Natural killer cell (primary cell): ENCODE results near the gene CAPG. TPM values are rescaled to one million over a fixed set of nuclear protein-coding genes. Genes with fewer than 3 reads are reported as not detected.

Source experiments
- ATAC-seq, 3 donors: fragments of 150-1000 bp in 2 of 3; fragments of 200-7000 bp in 1 of 3; cut with Tn5 transposase; 1 replicate in 1 of 3; 2 replicates in 2 of 3; pipeline ENCODE4 v1.10.0; 2021; ENCODE audit warnings: mild to moderate bottlenecking in 2 of 3, moderate library complexity in 2 of 3
- DNase-seq, 2 donors: peaks; one replicate each; pipeline versions ENCODE4 v3.0.0 to v3.0.0-alpha.2; 2013 to 2021; ENCODE audit warnings: mixed read lengths in 1 of 2
- H3K27ac ChIP-seq: one replicate; pipeline ENCODE4 v1.5.1; 2013; ENCODE audit warnings: mild to moderate bottlenecking, low read length
- H3K27me3 ChIP-seq: one replicate; pipeline ENCODE4 v1.6.1; 2013; ENCODE audit warnings: low read length; ENCODE audit not compliant: control insufficient read depth, insufficient read depth
- H3K36me3 ChIP-seq: one replicate; pipeline ENCODE4 v1.6.1; 2013; ENCODE audit warnings: low read length; ENCODE audit not compliant: control insufficient read depth, insufficient read depth
- H3K4me1 ChIP-seq: one replicate; pipeline ENCODE4 v1.6.1; 2013; ENCODE audit warnings: low read length; ENCODE audit not compliant: control insufficient read depth, insufficient read depth
- H3K4me3 ChIP-seq: one replicate; pipeline ENCODE4 v1.5.1; 2013; ENCODE audit warnings: low read length
- H3K9me3 ChIP-seq: one replicate; pipeline ENCODE4 v1.6.1; 2013; ENCODE audit warnings: low read length; ENCODE audit not compliant: control insufficient read depth, insufficient read depth
- H3K27ac Mint-ChIP-seq, 2 donors: one replicate each; pipeline ENCODE4 v1.8.0; 2022; ENCODE audit warnings: mild to moderate bottlenecking in 2 of 2, mixed read lengths in 2 of 2, moderate library complexity in 1 of 2
- H3K27me3 Mint-ChIP-seq, 2 donors: one replicate each; pipeline ENCODE4 v1.8.0; 2022; ENCODE audit warnings: low read depth in 2 of 2, mixed read lengths in 2 of 2
- H3K36me3 Mint-ChIP-seq: one replicate; pipeline ENCODE4 v1.8.0; 2022; ENCODE audit warnings: mixed read lengths
- H3K4me1 Mint-ChIP-seq, 2 donors: one replicate each; pipeline ENCODE4 v1.8.0; 2022; ENCODE audit warnings: mixed read lengths in 2 of 2
- H3K4me3 Mint-ChIP-seq: one replicate; pipeline ENCODE4 v1.8.0; 2022; ENCODE audit warnings: mild to moderate bottlenecking, moderate library complexity, mixed read lengths
- H3K9me3 Mint-ChIP-seq, 2 donors: one replicate each; pipeline ENCODE4 v1.8.0; 2022; ENCODE audit warnings: mixed read lengths in 2 of 2
- CTCF ChIP-seq: fragments of 200-600 bp; IDR thresholded peaks from one replicate; pipeline ENCODE4 v1.8.0; 2022; ENCODE audit warnings: antibody characterized with exemption
- WGBS: methylation state at CpG from one replicate; pipeline ENCODE4 v1.1.7; 2013; ENCODE audit warnings: missing lambda C conversion rate; ENCODE audit not compliant: insufficient coverage; 5-methylcytosine and 5-hydroxymethylcytosine counted together
- intact Hi-C: fragments of 100-400 bp; cut with micrococcal nuclease; formaldehyde crosslinking; loops from one replicate; pipeline ENCODE4 v1.14.2; 2022
- total RNA-seq, 4 donors: library from RNA; stranded (reverse); fragments of 120-200 nt in 1 of 4; gene quantifications; one replicate each; pipeline versions ENCODE4 v1.2.3 to v1.2.4, GENCODE V29; 2013 to 2022

CAPG gene
- total RNA-seq, 3 donors from 2014 or later (not counting 1 experiment from before 2014, with no cell fraction given), result 10.6 to 50.3 (median 19.3) TPM

DNA sequence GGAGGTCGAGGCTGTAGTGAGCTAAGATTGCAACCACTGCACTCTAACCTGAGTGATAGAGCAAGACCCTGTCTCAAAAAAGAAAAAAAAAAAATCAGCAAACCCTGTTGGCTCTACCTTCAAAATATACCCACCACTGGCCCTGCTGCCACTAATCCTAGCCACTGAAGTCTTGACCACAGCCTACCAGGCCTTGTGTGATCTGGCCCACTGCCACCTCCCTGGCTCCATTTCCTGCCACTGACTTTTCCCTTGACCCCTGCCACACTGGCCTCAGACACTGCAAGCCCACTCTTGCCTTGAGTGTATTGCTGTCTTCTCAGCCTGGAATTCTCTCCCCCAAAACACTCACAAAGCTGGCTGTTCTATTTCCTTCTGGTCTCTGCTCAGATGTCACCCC is 42.1 kb upstream of the CAPG start:
- Histone ChIP-seq H3K27me3 (no peaks in the 10 kb centered on the region), H3K4me3 (no peak overlapping the region), H3K9me3 (no peaks in the 10 kb centered on the region), H3K27ac (no peak overlapping the region), H3K36me3 (no peaks in the 10 kb centered on the region), H3K4me1 (no peaks in the 10 kb centered on the region)
- no peak for TF ChIP-seq CTCF
- WGBS, result 83% methylated on average over 1 of the region's 1 CpG
- H3K4me1 Mint-ChIP-seq, result no peaks in the 10 kb centered on the region
- no peaks in the 10 kb centered on the region for H3K9me3 Mint-ChIP-seq
- intact Hi-C loops, result no loop called here
- DNase-seq (no peak), ATAC-seq (no peak)
- H3K27ac Mint-ChIP-seq, result no peak overlapping the region
- no peaks in the 10 kb centered on the region for H3K36me3 Mint-ChIP-seq
- H3K4me3 Mint-ChIP-seq, result no peak overlapping the region
- H3K27me3 Mint-ChIP-seq, result peaks cover 0 to 5% of the 10 kb centered on the region in 2 donors

- TF ChIP-seq CTCF, result no peak
- no peak for DNase-seq
- no peak overlapping the region for H3K27ac Mint-ChIP-seq
- no peaks in the 10 kb centered on the region for H3K27me3 ChIP-seq
- H3K4me1 Mint-ChIP-seq, result no peaks in the 10 kb centered on the region
- no peaks in the 10 kb centered on the region for H3K27me3 Mint-ChIP-seq
- no peaks in the 10 kb centered on the region for H3K4me1 ChIP-seq
- H3K9me3 ChIP-seq, result no peaks in the 10 kb centered on the region
- H3K36me3 ChIP-seq, result no peaks in the 10 kb centered on the region
- intact Hi-C loops, result no loop called here
- H3K9me3 Mint-ChIP-seq, result no peaks in the 10 kb centered on the region
- H3K36me3 Mint-ChIP-seq, result no peaks in the 10 kb centered on the region
- 83% methylated on average over 7 of the region's 7 CpGs for WGBS
- no peak overlapping the region for H3K4me3 ChIP-seq
- H3K4me3 Mint-ChIP-seq, result no peak overlapping the region
- H3K27ac ChIP-seq, result no peak overlapping the region
- no peak for ATAC-seq
Measured at GRCh38 chr2:85449214-85449588, 39.0 kb upstream of the CAPG start.

- Histone ChIP-seq H3K4me3 (no peak overlapping the region), H3K27me3 (no peaks in the 10 kb centered on the region), H3K4me1 (no peaks in the 10 kb centered on the region), H3K27ac (no peak overlapping the region), H3K36me3 (no peaks in the 10 kb centered on the region), H3K9me3 (no peaks in the 10 kb centered on the region)
- intact Hi-C loops, result no loop called here
- Mint-ChIP-seq H3K9me3 (no peaks in the 10 kb centered on the region), H3K4me1 (no peaks in the 10 kb centered on the region), H3K36me3 (no peaks in the 10 kb centered on the region), H3K27me3 (no peaks in the 10 kb centered on the region), H3K27ac (no peak overlapping the region), H3K4me3 (no peak overlapping the region)
- ATAC-seq (no peak), DNase-seq (no peak)
- WGBS, result 95% methylated on average over 7 of the region's 8 CpGs
- TF ChIP-seq CTCF, result no peak
Measured at GRCh38 chr2:85448461-85449213, 38.5 kb upstream of the CAPG start.

DNA sequence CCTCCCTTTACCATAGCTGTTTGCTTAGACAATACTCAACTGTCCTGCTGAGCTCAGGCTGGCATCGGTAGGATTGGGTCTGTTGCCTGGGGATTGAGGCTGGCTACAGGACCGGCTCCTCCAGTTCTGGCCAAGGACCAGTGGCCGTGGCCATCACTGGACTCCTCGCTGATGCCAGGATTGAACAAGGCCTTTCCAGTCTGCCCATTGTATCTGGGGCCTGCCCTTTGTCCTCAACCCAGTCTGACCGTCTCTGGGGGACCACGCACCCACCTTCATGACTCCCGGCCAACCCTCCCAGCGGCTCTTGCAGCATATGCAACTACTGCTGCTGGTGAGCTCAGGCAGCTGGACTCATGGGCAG is 37.0 kb upstream of the CAPG start:
- Histone ChIP-seq H3K4me3 (no peak overlapping the region), H3K27ac (no peak overlapping the region), H3K36me3 (no peaks in the 10 kb centered on the region), H3K9me3 (no peaks in the 10 kb centered on the region), H3K4me1 (no peaks in the 10 kb centered on the region), H3K27me3 (no peaks in the 10 kb centered on the region)
- DNase-seq (no peak), ATAC-seq (no peak)
- no peaks in the 10 kb centered on the region for H3K36me3 Mint-ChIP-seq
- no peaks in the 10 kb centered on the region for H3K4me1 Mint-ChIP-seq
- no peak for TF ChIP-seq CTCF
- 95% methylated on average over 8 of the region's 8 CpGs for WGBS
- H3K9me3 Mint-ChIP-seq, result no peaks in the 10 kb centered on the region
- intact Hi-C loops, result no loop called here
- H3K27me3 Mint-ChIP-seq, result no peaks in the 10 kb centered on the region
- H3K4me3 Mint-ChIP-seq, result no peak overlapping the region
- no peak overlapping the region for H3K27ac Mint-ChIP-seq
